Panc1 (cell line): ENCODE measurements around the gene OSBPL10. TPM values are rescaled to one million over a fixed set of nuclear protein-coding genes. Genes with fewer than 3 reads are reported as not detected.

Source experiments
- ATAC-seq: fragments of 200-7000 bp; cut with Tn5 transposase; 2 replicates; pipeline ENCODE4 v1.9.1; 2020; ENCODE audit warnings: mild to moderate bottlenecking, moderate library complexity
- BruUV-seq: library from RNA; stranded (reverse); fragments of 400-500 nt; replicated peaks from 2 replicates; lab custom pipeline; 2021; lab: Mats Ljungman, UMichigan
- CTCF ChIA-PET: fragments of 300-600 bp; sonication (Branson Sonifier 250); formaldehyde crosslinking; loops from one replicate; lab custom pipeline; 2022; ENCODE audit warnings: antibody characterized with exemption; lab: Charles Lee
- POLR2A ChIA-PET: fragments of 300-600 bp; sonication (Branson Sonifier 250); formaldehyde crosslinking; loops from one replicate; lab custom pipeline; 2022; ENCODE audit warnings: antibody characterized with exemption; lab: Charles Lee
- DNase-seq: peaks from one replicate; pipeline ENCODE4 v3.0.0-alpha.2; 2010; ENCODE audit warnings: low read depth, low spot score
- H3K27ac ChIP-seq: 2 replicates; pipeline ENCODE4 v1.5.1; 2011; ENCODE audit warnings: mild to moderate bottlenecking, low read length, inconsistent platforms
- H3K27me3 ChIP-seq: fragments of 200-500 bp; sonication (Bioruptor generic); 2 replicates; pipeline ENCODE4 v1.6.0; 2014; ENCODE audit warnings: low read length, inconsistent platforms; ENCODE audit not compliant: control insufficient read depth, insufficient read depth
- H3K36me3 ChIP-seq: fragments of 200-500 bp; sonication (Bioruptor generic); 2 replicates; pipeline ENCODE4 v1.5.1; 2014; ENCODE audit warnings: inconsistent platforms, mild to moderate bottlenecking, low read length, moderate library complexity; ENCODE audit not compliant: control insufficient read depth, insufficient read depth
- H3K4me1 ChIP-seq: 2 replicates; pipeline ENCODE4 v1.5.1; 2011; ENCODE audit warnings: inconsistent platforms, mild to moderate bottlenecking, low read length, moderate library complexity; ENCODE audit not compliant: control insufficient read depth, insufficient read depth
- H3K4me3 ChIP-seq, 2 experiments: 2 replicates each; pipeline ENCODE4 v1.5.1; 2011 to 2012; ENCODE audit warnings: low read depth in 2 of 2, low read length in 2 of 2, mild to moderate bottlenecking in 2 of 2, inconsistent platforms in 1 of 2, moderate library complexity in 1 of 2
- H3K9me3 ChIP-seq: fragments of 200-500 bp; sonication (Bioruptor generic); 2 replicates; pipeline ENCODE4 v1.5.1; 2014; ENCODE audit warnings: low read depth, mild to moderate bottlenecking, inconsistent platforms, low read length, moderate library complexity; ENCODE audit not compliant: control insufficient read depth, insufficient read depth
- POLR2AphosphoS5 ChIP-seq: IDR thresholded peaks from 2 replicates; pipeline ENCODE4 v1.6.1; 2012; ENCODE audit warnings: mild to moderate bottlenecking, low read depth, low read length, moderate library complexity
- SIN3A ChIP-seq: IDR thresholded peaks from 2 replicates; pipeline ENCODE4 v1.6.1; 2012; ENCODE audit warnings: low read depth, mild to moderate bottlenecking, low read length, moderate library complexity, borderline replicate concordance; ENCODE audit not compliant: insufficient read depth
- TCF7L2 ChIP-seq: IDR thresholded peaks from 2 replicates; pipeline ENCODE4 v1.6.1; 2011; ENCODE audit warnings: mild to moderate bottlenecking, low read depth, low read length, inconsistent platforms
- in situ Hi-C: cut with HindIII; loops from 2 replicates; pipeline ENCODE4 v1.10.0; 2016; ENCODE audit warnings: low sequenced_read_pairs, low pct_unique_long_range_greater_than_20kb
- intact Hi-C: fragments of 100-400 bp; cut with micrococcal nuclease; formaldehyde crosslinking; loops from one replicate; pipeline ENCODE4 v1.10.0; 2022; ENCODE audit not compliant: unreplicated experiment
- total RNA-seq: library from RNA; stranded (reverse); gene quantifications from one replicate; pipeline ENCODE4 v1.2.1, GENCODE V29; 2021; ENCODE audit not compliant: unreplicated experiment
- TF ChIP-seq, protein P1 (sequence below), 2 experiments: IDR thresholded peaks; 2 replicates each; pipeline ENCODE4 v1.6.1; 2011 to 2012; ENCODE audit warnings: low read depth in 2 of 2, control low read depth in 1 of 2, low read length in 1 of 2, mild to moderate bottlenecking in 1 of 2, moderate library complexity in 1 of 2; ENCODE audit not compliant: insufficient read depth in 1 of 2
- TF ChIP-seq, protein P2 (sequence below): fragments of 450-650 bp; IDR thresholded peaks from 2 replicates; pipeline ENCODE4 v1.5.1; 2017; ENCODE audit warnings: mild to moderate bottlenecking

The OSBPL10 gene
- total RNA-seq, 1 experiment from 2014 or later, result 88.1 TPM

- no peaks in the 10 kb centered on the region for H3K4me1 ChIP-seq
- no peaks in the 10 kb centered on the region for H3K27me3 ChIP-seq
- H3K9me3 ChIP-seq, result no peaks in the 10 kb centered on the region
- H3K27ac ChIP-seq, result peak overlapping the region; percentile 29; the same call in 1 of the 2 replicates
- no peak for ATAC-seq
- ChIA-PET CTCF (no interaction called here), POLR2A (no interaction called here)
- TF ChIP-seq, protein P1, sequence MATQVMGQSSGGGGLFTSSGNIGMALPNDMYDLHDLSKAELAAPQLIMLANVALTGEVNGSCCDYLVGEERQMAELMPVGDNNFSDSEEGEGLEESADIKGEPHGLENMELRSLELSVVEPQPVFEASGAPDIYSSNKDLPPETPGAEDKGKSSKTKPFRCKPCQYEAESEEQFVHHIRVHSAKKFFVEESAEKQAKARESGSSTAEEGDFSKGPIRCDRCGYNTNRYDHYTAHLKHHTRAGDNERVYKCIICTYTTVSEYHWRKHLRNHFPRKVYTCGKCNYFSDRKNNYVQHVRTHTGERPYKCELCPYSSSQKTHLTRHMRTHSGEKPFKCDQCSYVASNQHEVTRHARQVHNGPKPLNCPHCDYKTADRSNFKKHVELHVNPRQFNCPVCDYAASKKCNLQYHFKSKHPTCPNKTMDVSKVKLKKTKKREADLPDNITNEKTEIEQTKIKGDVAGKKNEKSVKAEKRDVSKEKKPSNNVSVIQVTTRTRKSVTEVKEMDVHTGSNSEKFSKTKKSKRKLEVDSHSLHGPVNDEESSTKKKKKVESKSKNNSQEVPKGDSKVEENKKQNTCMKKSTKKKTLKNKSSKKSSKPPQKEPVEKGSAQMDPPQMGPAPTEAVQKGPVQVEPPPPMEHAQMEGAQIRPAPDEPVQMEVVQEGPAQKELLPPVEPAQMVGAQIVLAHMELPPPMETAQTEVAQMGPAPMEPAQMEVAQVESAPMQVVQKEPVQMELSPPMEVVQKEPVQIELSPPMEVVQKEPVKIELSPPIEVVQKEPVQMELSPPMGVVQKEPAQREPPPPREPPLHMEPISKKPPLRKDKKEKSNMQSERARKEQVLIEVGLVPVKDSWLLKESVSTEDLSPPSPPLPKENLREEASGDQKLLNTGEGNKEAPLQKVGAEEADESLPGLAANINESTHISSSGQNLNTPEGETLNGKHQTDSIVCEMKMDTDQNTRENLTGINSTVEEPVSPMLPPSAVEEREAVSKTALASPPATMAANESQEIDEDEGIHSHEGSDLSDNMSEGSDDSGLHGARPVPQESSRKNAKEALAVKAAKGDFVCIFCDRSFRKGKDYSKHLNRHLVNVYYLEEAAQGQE (IDR thresholded peaks at IDR 0.05; ENCODE audit: insufficient read depth in 1 of 2, low read depth in 2 of 2, low read length in 1 of 2), result no peak
- TF ChIP-seq TCF7L2 (no peak), SIN3A (no peak), POLR2AphosphoS5 (no peak)
- TF ChIP-seq, protein P2, sequence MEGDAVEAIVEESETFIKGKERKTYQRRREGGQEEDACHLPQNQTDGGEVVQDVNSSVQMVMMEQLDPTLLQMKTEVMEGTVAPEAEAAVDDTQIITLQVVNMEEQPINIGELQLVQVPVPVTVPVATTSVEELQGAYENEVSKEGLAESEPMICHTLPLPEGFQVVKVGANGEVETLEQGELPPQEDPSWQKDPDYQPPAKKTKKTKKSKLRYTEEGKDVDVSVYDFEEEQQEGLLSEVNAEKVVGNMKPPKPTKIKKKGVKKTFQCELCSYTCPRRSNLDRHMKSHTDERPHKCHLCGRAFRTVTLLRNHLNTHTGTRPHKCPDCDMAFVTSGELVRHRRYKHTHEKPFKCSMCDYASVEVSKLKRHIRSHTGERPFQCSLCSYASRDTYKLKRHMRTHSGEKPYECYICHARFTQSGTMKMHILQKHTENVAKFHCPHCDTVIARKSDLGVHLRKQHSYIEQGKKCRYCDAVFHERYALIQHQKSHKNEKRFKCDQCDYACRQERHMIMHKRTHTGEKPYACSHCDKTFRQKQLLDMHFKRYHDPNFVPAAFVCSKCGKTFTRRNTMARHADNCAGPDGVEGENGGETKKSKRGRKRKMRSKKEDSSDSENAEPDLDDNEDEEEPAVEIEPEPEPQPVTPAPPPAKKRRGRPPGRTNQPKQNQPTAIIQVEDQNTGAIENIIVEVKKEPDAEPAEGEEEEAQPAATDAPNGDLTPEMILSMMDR, result no peak
- no peak overlapping the region for H3K4me3 ChIP-seq
- no peak for DNase-seq
- no TSS peak for BruUV-seq
- intact Hi-C loops (no loop called here), in situ Hi-C loops (no loop called here)
- H3K36me3 ChIP-seq, result no peaks in the 10 kb centered on the region
Observed at GRCh38 chr3:32002561-32003368, 21.7 kb upstream of the OSBPL10 start.

DNA sequence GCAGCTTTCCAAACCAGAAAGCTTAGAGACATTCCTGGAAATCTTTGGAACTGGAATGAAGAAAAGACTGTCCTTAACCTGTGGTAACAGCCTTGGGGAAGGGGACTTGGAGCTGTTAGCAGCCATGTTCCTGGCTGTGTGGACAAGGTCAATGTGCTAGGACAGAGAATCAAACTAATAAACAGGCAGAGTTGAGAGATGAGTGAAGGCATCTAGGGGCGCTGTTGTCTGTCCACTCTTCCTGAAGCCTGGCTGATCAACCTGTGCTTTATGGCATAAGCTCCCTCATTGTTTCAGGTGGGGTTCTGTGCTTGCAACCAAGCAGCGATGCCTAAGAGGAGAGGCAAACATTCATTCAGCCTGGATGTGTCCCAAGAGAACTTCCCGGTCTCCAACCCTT is 19.8 kb upstream of the OSBPL10 start:
- DNase-seq, result no peak
- H3K9me3 ChIP-seq, result no peaks in the 10 kb centered on the region
- ChIA-PET CTCF (no interaction called here), POLR2A (no interaction called here)
- no peak overlapping the region for H3K4me3 ChIP-seq
- H3K36me3 ChIP-seq, result no peaks in the 10 kb centered on the region
- intact Hi-C loops, result no loop called here
- no peaks in the 10 kb centered on the region for H3K4me1 ChIP-seq
- in situ Hi-C loops, result no loop called here
- no peak overlapping the region for H3K27ac ChIP-seq
- ATAC-seq, result no peak
- TF ChIP-seq, protein P2, result no peak
- TF ChIP-seq SIN3A (no peak), POLR2AphosphoS5 (no peak), TCF7L2 (no peak)
- TF ChIP-seq, protein P1 (IDR thresholded peaks at IDR 0.05; ENCODE audit: insufficient read depth in 1 of 2, low read depth in 2 of 2, low read length in 1 of 2), result no peak
- no TSS peak for BruUV-seq
- H3K27me3 ChIP-seq, result no peaks in the 10 kb centered on the region
